HL-60 (cell line): ENCODE data around the gene KCNJ16.

Source experiments
- DNase-seq, 2 experiments: peaks; one replicate each; pipeline ENCODE4 v3.0.0-alpha.2; 2010 to 2020; ENCODE audit warnings: low read depth in 1 of 2, low spot score in 1 of 2
- H3K27ac ChIP-seq: fragments of 250-450 bp; sonication (Bioruptor Pico); replicated peaks from 2 replicates; pipeline ENCODE4 v1.5.1; 2020; ENCODE audit warnings: mild to moderate bottlenecking, moderate library complexity
- H3K27me3 ChIP-seq: fragments of 250-450 bp; sonication (Bioruptor Pico); 2 replicates; pipeline ENCODE4 v1.5.1; 2021; ENCODE audit warnings: mild to moderate bottlenecking, moderate library complexity; ENCODE audit not compliant: insufficient read depth, poor library complexity, severe bottlenecking
- H3K4me3 ChIP-seq: replicated peaks from 2 replicates; pipeline ENCODE4 v1.5.1; 2011; ENCODE audit warnings: mild to moderate bottlenecking, control low read depth, low read length; ENCODE audit not compliant: insufficient read depth
- CTCF ChIP-seq: IDR thresholded peaks from one replicate; pipeline ENCODE4 v1.5.1; 2011; ENCODE audit warnings: low read length, control low read depth, inconsistent platforms; ENCODE audit not compliant: insufficient read depth
- GABPA ChIP-seq: IDR thresholded peaks from 2 replicates; pipeline ENCODE4 v1.6.1; 2012; ENCODE audit warnings: low read depth
- POLR2AphosphoS5 ChIP-seq: IDR thresholded peaks from 2 replicates; pipeline ENCODE4 v1.6.1; 2012; ENCODE audit warnings: low read depth
- SPI1 ChIP-seq: IDR thresholded peaks from 2 replicates; pipeline ENCODE4 v1.6.1; 2012; ENCODE audit warnings: low read depth, mild to moderate bottlenecking, borderline replicate concordance
- TF ChIP-seq, protein P1 (sequence below): IDR thresholded peaks from 2 replicates; pipeline ENCODE4 v1.6.1; 2012; ENCODE audit warnings: low read depth; ENCODE audit not compliant: insufficient replicate concordance

The KCNJ16 gene

DNA sequence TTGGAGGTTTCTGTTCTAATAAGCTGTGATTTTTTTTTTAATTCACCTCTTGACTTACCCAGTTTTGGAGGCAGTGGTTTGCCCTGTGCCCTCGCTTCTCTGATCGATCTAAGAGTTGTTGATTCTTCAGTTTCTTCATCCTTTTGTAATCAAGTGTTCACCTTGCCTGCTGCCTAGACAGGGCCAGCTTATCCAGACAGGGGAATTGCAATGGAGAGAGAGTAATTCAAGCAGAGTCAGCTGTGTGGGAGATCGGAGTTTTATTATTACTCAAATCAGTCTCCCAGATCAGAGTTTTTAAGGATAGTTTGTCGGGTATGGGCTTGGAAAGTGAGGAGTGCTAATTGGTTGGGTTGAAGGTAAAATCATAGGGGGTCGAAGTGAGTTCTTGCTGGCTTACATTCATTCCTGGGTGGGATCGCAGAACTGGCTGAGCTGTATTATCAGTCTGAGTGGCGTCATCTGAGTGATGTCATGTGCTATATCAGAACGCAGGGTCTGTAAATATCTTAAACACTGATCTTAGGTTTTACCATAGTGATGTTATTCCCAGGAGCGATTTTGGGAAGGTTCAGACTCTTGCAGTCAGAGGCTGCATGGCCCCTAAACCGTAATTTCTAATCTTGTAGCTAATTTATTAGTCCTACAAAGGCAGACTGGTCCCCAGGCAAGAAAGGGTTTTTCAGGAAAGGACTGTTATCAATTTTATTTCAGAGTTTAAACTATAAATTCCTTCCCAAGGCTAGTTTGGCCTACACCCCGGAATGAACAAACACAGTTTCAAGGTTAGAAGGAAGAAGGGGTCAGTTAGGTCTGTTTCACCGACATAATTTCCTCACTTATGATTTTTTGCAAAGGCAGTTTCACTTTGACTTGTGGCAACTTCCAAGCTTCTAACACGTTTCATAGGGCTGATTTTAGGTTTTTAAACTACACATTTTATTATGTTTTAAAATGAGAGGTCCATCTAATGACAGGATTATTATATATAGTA, 21.5 kb upstream of the KCNJ16 start:
- DNase-seq = no peak
- Histone ChIP-seq H3K27me3 (peaks cover 2% of the 10 kb centered on the region), H3K4me3 (no peak overlapping the region), H3K27ac (no peak overlapping the region)
- no peak for TF ChIP-seq SPI1
- TF ChIP-seq GABPA = no peak
- TF ChIP-seq, protein P1, sequence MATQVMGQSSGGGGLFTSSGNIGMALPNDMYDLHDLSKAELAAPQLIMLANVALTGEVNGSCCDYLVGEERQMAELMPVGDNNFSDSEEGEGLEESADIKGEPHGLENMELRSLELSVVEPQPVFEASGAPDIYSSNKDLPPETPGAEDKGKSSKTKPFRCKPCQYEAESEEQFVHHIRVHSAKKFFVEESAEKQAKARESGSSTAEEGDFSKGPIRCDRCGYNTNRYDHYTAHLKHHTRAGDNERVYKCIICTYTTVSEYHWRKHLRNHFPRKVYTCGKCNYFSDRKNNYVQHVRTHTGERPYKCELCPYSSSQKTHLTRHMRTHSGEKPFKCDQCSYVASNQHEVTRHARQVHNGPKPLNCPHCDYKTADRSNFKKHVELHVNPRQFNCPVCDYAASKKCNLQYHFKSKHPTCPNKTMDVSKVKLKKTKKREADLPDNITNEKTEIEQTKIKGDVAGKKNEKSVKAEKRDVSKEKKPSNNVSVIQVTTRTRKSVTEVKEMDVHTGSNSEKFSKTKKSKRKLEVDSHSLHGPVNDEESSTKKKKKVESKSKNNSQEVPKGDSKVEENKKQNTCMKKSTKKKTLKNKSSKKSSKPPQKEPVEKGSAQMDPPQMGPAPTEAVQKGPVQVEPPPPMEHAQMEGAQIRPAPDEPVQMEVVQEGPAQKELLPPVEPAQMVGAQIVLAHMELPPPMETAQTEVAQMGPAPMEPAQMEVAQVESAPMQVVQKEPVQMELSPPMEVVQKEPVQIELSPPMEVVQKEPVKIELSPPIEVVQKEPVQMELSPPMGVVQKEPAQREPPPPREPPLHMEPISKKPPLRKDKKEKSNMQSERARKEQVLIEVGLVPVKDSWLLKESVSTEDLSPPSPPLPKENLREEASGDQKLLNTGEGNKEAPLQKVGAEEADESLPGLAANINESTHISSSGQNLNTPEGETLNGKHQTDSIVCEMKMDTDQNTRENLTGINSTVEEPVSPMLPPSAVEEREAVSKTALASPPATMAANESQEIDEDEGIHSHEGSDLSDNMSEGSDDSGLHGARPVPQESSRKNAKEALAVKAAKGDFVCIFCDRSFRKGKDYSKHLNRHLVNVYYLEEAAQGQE = no peak
- TF ChIP-seq POLR2AphosphoS5 = no peak
- TF ChIP-seq CTCF = no peak

- no peak for TF ChIP-seq CTCF
- TF ChIP-seq SPI1 = no peak
- TF ChIP-seq, protein P1 = no peak
- no peak for TF ChIP-seq POLR2AphosphoS5
- no peak for TF ChIP-seq GABPA
- Histone ChIP-seq H3K4me3 (no peak overlapping the region), H3K27ac (no peak overlapping the region), H3K27me3 (peaks cover 2% of the 10 kb centered on the region)
- no peak for DNase-seq
Observed at GRCh38 chr17:70055000-70055399, 20.0 kb upstream of the KCNJ16 start.

- Histone ChIP-seq H3K4me3 (no peak overlapping the region), H3K27ac (no peak overlapping the region), H3K27me3 (no peaks in the 10 kb centered on the region)
- no peak for DNase-seq
- TF ChIP-seq SPI1 (no peak), GABPA (no peak), CTCF (no peak)
Observed at GRCh38 chr17:70059071-70059470, 16.0 kb upstream of the KCNJ16 start.
